ENCODE data around the gene ITGB6.

The ITGB6 gene

DNA sequence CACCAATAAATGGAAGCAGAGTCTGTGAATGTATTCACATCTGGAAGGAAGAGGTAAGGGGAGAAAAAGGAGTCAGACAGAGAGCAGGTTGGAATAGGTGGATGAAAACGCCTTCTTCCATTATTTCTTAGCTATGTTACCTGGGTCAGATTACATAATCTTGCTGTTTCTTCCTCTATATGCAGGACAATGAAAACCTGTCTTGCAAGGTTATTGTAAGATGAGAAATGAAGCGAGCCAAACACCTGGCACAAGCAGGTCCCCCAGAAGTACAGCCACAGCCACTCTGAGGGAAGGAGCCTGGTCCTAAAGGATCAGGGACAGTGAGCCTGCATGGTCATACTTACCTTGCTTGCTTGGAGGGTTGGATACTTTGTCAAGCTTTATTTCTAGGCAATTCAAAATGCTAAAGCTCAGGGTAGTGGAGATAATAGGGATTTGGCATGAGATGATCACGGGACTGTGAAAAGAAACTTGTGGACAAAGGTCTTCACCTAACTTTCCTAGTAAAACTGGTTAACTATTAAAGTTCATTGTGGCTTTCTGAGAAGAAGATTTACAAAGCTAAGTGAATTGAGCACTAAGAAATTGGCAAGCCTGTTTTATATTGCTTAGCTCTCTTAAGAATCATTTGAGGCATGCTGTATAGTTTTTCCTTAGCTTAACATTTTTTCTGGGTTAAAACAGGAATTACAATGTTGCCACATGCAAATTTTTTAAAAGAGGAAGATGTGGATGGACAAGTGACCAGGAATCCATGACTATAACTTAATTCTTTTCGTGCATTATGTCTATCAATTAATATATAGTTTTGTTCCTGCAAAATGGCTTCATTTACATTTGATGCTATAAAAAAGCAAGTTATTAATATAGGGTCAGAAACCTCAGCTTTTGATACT lies 121.9 kb downstream of the ITGB6 start:
- no peaks in the 10 kb centered on the region for H3K36me3 Mint-ChIP-seq (ENCODE audit: low read depth)
- peaks cover 7% of the 10 kb centered on the region for H3K9me3 Mint-ChIP-seq
- H3K27ac Mint-ChIP-seq = no peak overlapping the region

DNA sequence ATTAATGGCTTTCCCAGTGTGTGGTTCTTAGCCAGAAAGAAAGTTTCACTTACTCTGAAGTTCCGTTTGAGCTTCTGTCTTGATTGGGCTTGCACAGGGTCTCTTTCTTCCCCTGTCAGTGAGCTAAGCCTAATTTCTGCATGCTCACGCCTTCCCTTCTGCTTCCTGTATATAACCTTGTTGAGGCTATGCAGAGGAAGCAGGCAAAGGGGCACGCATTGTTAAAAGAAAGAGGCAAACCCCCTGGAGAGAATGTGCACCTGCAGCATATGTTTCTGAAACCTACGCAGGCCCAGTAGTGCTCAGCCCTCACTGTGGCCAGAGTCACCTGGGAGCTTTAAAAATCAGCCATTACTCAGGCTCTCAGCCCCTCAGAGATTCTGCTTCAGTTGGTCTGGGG lies 123.2 kb downstream of the ITGB6 start:
- Mint-ChIP-seq H3K9me3 (peaks cover 3% of the 10 kb centered on the region), H3K4me1 (ENCODE audit: low read depth) (no peaks in the 10 kb centered on the region), H3K4me3 (no peak overlapping the region), H3K36me3 (ENCODE audit: low read depth) (no peaks in the 10 kb centered on the region), H3K27ac (no peak overlapping the region), H3K27me3 (ENCODE audit: low read depth) (peaks cover 3% of the 10 kb centered on the region)

More for the DNA sequence above, 121.9 kb downstream of the ITGB6 start:
- H3K4me1 Mint-ChIP-seq (ENCODE audit: low read depth) = no peaks in the 10 kb centered on the region
- no peaks in the 10 kb centered on the region for H3K27me3 Mint-ChIP-seq (ENCODE audit: low read depth)
- no peak overlapping the region for H3K4me3 Mint-ChIP-seq

DNA sequence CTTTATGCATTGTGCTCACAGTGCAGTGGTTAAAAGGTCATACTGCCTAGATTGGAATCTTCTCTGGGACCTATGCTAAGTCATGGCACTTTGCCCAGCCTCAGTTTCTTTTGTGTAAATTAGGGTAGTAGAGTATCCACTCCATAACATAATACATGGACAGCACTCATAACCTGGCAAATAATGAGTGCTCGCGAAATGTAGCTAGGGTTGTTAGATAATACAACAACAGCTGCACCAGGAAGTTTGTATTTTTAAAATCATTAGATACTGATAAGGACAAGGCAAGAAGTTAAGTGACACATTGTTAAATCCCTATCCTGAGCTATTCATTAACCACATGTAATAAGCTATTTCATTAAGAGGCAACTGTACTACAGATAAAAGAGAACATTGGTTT lies 123.8 kb downstream of the ITGB6 start:
- H3K4me1 Mint-ChIP-seq (ENCODE audit: low read depth) = no peaks in the 10 kb centered on the region
- H3K4me3 Mint-ChIP-seq = no peak overlapping the region
- H3K27me3 Mint-ChIP-seq (ENCODE audit: low read depth) = peaks cover 3% of the 10 kb centered on the region
- no peaks in the 10 kb centered on the region for H3K36me3 Mint-ChIP-seq (ENCODE audit: low read depth)
- H3K27ac Mint-ChIP-seq = no peak overlapping the region
- H3K9me3 Mint-ChIP-seq = no peaks in the 10 kb centered on the region

- H3K4me3 Mint-ChIP-seq = no peak overlapping the region
- no peaks in the 10 kb centered on the region for H3K4me1 Mint-ChIP-seq (ENCODE audit: low read depth)
- H3K9me3 Mint-ChIP-seq = no peaks in the 10 kb centered on the region
- H3K27ac Mint-ChIP-seq = no peak overlapping the region
- H3K27me3 Mint-ChIP-seq (ENCODE audit: low read depth) = peaks cover 9% of the 10 kb centered on the region
- no peaks in the 10 kb centered on the region for H3K36me3 Mint-ChIP-seq (ENCODE audit: low read depth)
These were observed 124.9 kb downstream of the ITGB6 start for GRCh38 chr2:160075171-160075570.

GRCh38 chr2:160073284-160073888 lies 126.7 kb downstream of the ITGB6 start:
- peaks cover 3% of the 10 kb centered on the region for H3K9me3 Mint-ChIP-seq
- no peaks in the 10 kb centered on the region for H3K4me1 Mint-ChIP-seq (ENCODE audit: low read depth)
- no peaks in the 10 kb centered on the region for H3K36me3 Mint-ChIP-seq (ENCODE audit: low read depth)
- no peak overlapping the region for H3K4me3 Mint-ChIP-seq
- H3K27me3 Mint-ChIP-seq (ENCODE audit: low read depth) = peaks cover 9% of the 10 kb centered on the region
- H3K27ac Mint-ChIP-seq = no peak overlapping the region

GRCh38 chr2:160068906-160069305 lies 131.2 kb downstream of the ITGB6 start:
- peaks cover 3% of the 10 kb centered on the region for H3K9me3 Mint-ChIP-seq
- no peaks in the 10 kb centered on the region for H3K36me3 Mint-ChIP-seq (ENCODE audit: low read depth)
- no peak overlapping the region for H3K4me3 Mint-ChIP-seq
- no peak overlapping the region for H3K27ac Mint-ChIP-seq
- no peaks in the 10 kb centered on the region for H3K4me1 Mint-ChIP-seq (ENCODE audit: low read depth)
- peaks cover 24% of the 10 kb centered on the region for H3K27me3 Mint-ChIP-seq (ENCODE audit: low read depth)

GRCh38 chr2:160064916-160065315 lies 135.2 kb downstream of the ITGB6 start:
- no peak overlapping the region for H3K4me3 Mint-ChIP-seq
- no peaks in the 10 kb centered on the region for H3K36me3 Mint-ChIP-seq (ENCODE audit: low read depth)
- peaks cover 49% of the 10 kb centered on the region for H3K27me3 Mint-ChIP-seq (ENCODE audit: low read depth)

GRCh38 chr2:160063879-160064612 lies 136.0 kb downstream of the ITGB6 start:
- Mint-ChIP-seq H3K4me1 (ENCODE audit: low read depth) (peaks cover 3% of the 10 kb centered on the region), H3K9me3 (peaks cover 3% of the 10 kb centered on the region), H3K4me3 (no peak overlapping the region), H3K36me3 (ENCODE audit: low read depth) (no peaks in the 10 kb centered on the region), H3K27me3 (ENCODE audit: low read depth) (peaks cover 56% of the 10 kb centered on the region), H3K27ac (no peak overlapping the region)

More at GRCh38 chr2:160064916-160065315, 135.2 kb downstream of the ITGB6 start:
- Mint-ChIP-seq H3K27ac (no peak overlapping the region), H3K9me3 (peaks cover 3% of the 10 kb centered on the region), H3K4me1 (ENCODE audit: low read depth) (peaks cover 3% of the 10 kb centered on the region)

- Mint-ChIP-seq H3K4me1 (ENCODE audit: low read depth) (peaks cover 3% of the 10 kb centered on the region), H3K36me3 (ENCODE audit: low read depth) (no peaks in the 10 kb centered on the region), H3K4me3 (peak overlapping the region; percentile 55), H3K9me3 (no peaks in the 10 kb centered on the region), H3K27ac (no peak overlapping the region), H3K27me3 (ENCODE audit: low read depth) (peaks cover 58% of the 10 kb centered on the region)
These were observed 136.8 kb downstream of the ITGB6 start for GRCh38 chr2:160063271-160063670.

- H3K27me3 Mint-ChIP-seq (ENCODE audit: low read depth) = peaks cover 58% of the 10 kb centered on the region
- peaks cover 3% of the 10 kb centered on the region for H3K4me1 Mint-ChIP-seq (ENCODE audit: low read depth)
- H3K4me3 Mint-ChIP-seq = peak within 1 kb of the TSS; percentile 55
- no peak within 1 kb of the TSS for H3K27ac Mint-ChIP-seq
- no peaks in the 10 kb centered on the region for H3K36me3 Mint-ChIP-seq (ENCODE audit: low read depth)
- no peaks in the 10 kb centered on the region for H3K9me3 Mint-ChIP-seq
These were observed 137.6 kb downstream of the ITGB6 start, which contains the start of gene PLA2R1 for GRCh38 chr2:160062292-160063005. PLA2R1 (minus strand) TSS chr2:160062615; CDS start chr2:160062403, 212 bp downstream.

DNA sequence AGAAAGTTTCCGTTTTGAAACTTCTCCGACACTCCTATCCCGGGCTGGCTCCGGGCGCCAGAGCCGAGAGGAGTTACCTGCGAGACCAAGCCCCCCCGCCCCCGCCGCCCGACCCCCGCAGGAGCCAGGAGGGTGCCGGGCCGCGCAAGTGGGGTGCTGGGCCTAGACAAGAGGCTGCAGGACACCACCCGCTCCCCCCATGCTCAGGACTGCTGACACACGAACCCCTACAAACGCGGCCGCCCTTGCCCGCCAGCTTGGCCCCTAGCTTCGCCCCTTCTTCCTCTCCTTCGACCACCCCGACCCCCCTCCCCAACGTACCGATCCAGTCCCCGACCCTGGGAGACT lies 138.2 kb downstream of the ITGB6 start:
- Mint-ChIP-seq H3K4me1 (ENCODE audit: low read depth) (peaks cover 3% of the 10 kb centered on the region), H3K27ac (no peak overlapping the region), H3K27me3 (ENCODE audit: low read depth) (peaks cover 58% of the 10 kb centered on the region), H3K9me3 (no peaks in the 10 kb centered on the region), H3K36me3 (ENCODE audit: low read depth) (no peaks in the 10 kb centered on the region), H3K4me3 (no peak overlapping the region)

DNA sequence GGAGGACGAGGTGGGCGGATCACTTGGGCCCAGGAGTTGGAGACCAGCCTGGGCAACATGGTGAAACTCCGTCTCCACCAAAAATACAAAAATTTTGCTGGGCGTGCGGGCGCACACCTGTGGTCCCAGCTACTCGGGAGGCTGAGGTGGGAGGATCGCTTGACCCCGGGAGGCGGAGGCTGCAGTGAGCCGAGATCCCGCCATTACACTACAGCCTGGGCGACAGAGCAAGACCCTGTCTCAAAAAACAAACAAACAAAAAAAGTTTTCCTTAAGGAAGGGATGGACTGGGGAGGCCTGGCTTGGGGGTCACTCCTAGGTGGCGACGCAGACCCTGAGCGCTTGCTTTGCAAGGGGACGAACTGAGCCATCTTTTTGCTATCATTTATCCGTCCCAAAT lies 138.5 kb downstream of the ITGB6 start:
- Mint-ChIP-seq H3K4me1 (ENCODE audit: low read depth) (peaks cover 3% of the 10 kb centered on the region), H3K9me3 (no peaks in the 10 kb centered on the region), H3K4me3 (no peak overlapping the region), H3K36me3 (ENCODE audit: low read depth) (no peaks in the 10 kb centered on the region), H3K27ac (no peak overlapping the region), H3K27me3 (ENCODE audit: low read depth) (peaks cover 58% of the 10 kb centered on the region)

- Mint-ChIP-seq H3K36me3 (ENCODE audit: low read depth) (no peaks in the 10 kb centered on the region), H3K4me1 (ENCODE audit: low read depth) (peaks cover 3% of the 10 kb centered on the region), H3K27ac (no peak overlapping the region), H3K4me3 (no peak overlapping the region), H3K9me3 (no peaks in the 10 kb centered on the region), H3K27me3 (ENCODE audit: low read depth) (peaks cover 56% of the 10 kb centered on the region)
These were observed 139.8 kb downstream of the ITGB6 start for GRCh38 chr2:160060297-160060696.

GRCh38 chr2:160057356-160057755 lies 142.7 kb downstream of the ITGB6 start:
- Mint-ChIP-seq H3K4me1 (ENCODE audit: low read depth) (no peaks in the 10 kb centered on the region), H3K36me3 (ENCODE audit: low read depth) (no peaks in the 10 kb centered on the region), H3K9me3 (no peaks in the 10 kb centered on the region), H3K4me3 (no peak overlapping the region), H3K27ac (no peak overlapping the region), H3K27me3 (ENCODE audit: low read depth) (peaks cover 40% of the 10 kb centered on the region)
